HFFc6 (cell line): Measurements from ENCODE around the gene MICA. TPM values are rescaled to one million over a fixed set of nuclear protein-coding genes. Genes with fewer than 3 reads are reported as not detected.

Source experiments
- DNase-seq: peaks from one replicate; pipeline ENCODE4 v3.0.0-alpha.2; 2018
- H3K27ac Mint-ChIP-seq: 2 replicates; pipeline ENCODE4 v1.8.0; 2020; ENCODE audit warnings: mild to moderate bottlenecking, mixed read lengths
- H3K27me3 Mint-ChIP-seq: 2 replicates; pipeline ENCODE4 v1.8.0; 2021; ENCODE audit warnings: mild to moderate bottlenecking, moderate library complexity, mixed read lengths; ENCODE audit not compliant: insufficient read depth
- H3K36me3 Mint-ChIP-seq: 2 replicates; pipeline ENCODE4 v1.8.0; 2021; ENCODE audit warnings: low read depth, mixed read lengths
- H3K4me1 Mint-ChIP-seq: 2 replicates; pipeline ENCODE4 v1.8.0; 2020; ENCODE audit warnings: low read depth, mixed read lengths
- H3K4me3 Mint-ChIP-seq: 2 replicates; pipeline ENCODE4 v1.8.0; 2020; ENCODE audit warnings: mild to moderate bottlenecking, moderate library complexity, mixed read lengths
- H3K9me3 Mint-ChIP-seq: 2 replicates; pipeline ENCODE4 v1.8.0; 2020; ENCODE audit warnings: mild to moderate bottlenecking, mixed read lengths
- CTCF ChIP-seq: fragments of 200-600 bp; sonication (generic); IDR thresholded peaks from 2 replicates; pipeline ENCODE4 v1.5.0; 2021; ENCODE audit warnings: antibody characterized with exemption, mild to moderate bottlenecking
- long read RNA-seq: library from polyadenylated mRNA; unstranded; transcript quantifications from one replicate; pipeline ENCODE4 v2.0.0, GENCODE V29; 2019
- total RNA-seq, 6 experiments: library from RNA; stranded (reverse); fragmentation: NEBNext Ultra II Directional; extraction: Animal tissue kit (Norgen Biotek cat#: 25700); gene quantifications; 2 replicates in 1 of 6; 3 replicates in 5 of 6; pipeline ENCODE4 v1.2.3, GENCODE V29; 2021

The MICA gene
- 10 to 100 TPM; 14.7 to 24.0 (median 17.7) TPM for total RNA-seq
- long read RNA-seq, partial matches to known transcripts, result 9 of 33 reads
- long read RNA-seq, other reads (novel, unspliced or antisense), result 24 of 33 reads

DNA sequence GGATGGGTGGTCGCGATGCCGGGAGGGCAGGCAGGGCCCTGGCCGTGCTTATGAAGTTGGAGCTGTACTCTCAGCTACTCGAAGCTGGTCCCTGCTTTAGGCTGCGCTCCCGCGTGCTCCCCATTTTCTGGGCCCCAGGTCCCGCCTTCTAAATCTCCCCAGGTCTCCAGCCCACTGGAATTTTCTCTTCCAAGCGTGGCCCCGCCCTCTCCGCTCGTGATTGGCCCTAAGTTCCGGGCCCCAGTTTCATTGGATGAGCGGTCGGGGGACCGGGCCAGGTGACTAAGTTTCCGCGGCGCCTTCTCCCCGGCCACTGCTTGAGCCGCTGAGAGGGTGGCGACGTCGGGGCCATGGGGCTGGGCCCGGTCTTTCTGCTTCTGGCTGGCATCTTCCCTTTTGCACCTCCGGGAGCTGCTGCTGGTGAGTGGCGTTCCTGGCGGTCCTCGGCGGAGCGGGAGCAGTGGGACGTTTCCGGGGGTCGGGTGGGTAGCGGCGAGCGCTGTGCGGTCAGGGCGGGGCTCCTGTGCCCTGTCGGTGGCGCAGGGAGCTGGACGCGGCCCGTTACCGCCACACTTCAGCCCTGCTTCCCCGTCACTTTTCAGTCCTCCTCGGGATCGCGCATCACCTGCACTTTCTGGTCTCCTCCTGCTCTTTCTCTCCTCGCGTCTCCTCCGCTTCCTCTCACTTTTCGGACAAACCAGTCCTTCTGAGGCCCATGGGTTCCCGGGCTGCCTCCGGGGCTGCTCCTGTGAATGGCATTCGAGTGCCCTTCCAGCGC is at the start of gene MICA:
TSS of gene MICA (plus strand) at position 313 of the 778 bp plus-strand sequence. CDS start at position 351, 38 bp downstream.
- peak; percentile 88 for DNase-seq
- Mint-ChIP-seq H3K9me3 (no peaks in the 10 kb centered on the region), H3K27me3 (peaks cover 2% of the 10 kb centered on the region), H3K36me3 (peaks cover 10% of the 10 kb centered on the region; the same call in 1 of the 2 replicates), H3K4me3 (peak within 1 kb of the TSS; percentile 89), H3K27ac (peak within 1 kb of the TSS; percentile 77), H3K4me1 (peaks cover 70% of the 10 kb centered on the region)
- no peak; the same call in 1 of the 2 replicates for TF ChIP-seq CTCF

DNA sequence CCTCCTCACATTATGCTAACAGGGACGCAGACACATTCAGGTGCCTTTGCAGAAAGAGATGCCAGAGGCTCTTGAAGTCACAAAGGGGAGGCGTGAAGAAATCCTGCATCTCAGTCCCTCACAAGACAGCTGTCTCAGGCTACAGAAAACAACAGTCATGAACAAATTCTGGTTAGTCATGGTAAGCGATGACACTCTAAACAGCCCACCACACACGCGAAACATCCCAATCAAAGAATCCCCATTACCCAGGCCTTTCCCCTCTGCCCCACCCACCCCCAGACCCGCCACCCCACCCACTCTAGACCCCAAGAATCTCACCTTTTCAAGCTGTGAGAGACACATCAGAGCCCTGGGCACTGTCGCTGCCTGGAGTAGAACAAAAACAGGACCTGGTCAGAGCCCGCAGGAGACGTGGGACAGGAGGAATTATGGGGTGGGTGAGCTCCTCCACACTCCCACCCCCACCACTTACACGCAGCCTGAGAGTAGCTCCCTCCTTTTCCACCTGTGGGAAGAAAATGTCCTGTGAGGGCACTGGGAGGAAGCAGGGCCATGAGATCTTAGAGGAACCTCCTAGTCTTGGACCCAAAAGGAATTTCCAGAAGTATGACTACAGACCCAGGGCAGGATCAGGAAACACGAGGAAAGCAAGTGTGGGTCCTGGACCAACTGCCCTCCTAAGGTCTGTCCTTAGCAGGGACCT is 49.1 kb upstream of the MICA start:
- peaks cover 6% of the 10 kb centered on the region; the same call in 1 of the 2 replicates for H3K4me1 Mint-ChIP-seq
- H3K4me3 Mint-ChIP-seq, result no peak overlapping the region
- no peaks in the 10 kb centered on the region for H3K9me3 Mint-ChIP-seq
- peaks cover 39% of the 10 kb centered on the region for H3K27me3 Mint-ChIP-seq
- TF ChIP-seq CTCF, result no peak
- no peaks in the 10 kb centered on the region for H3K36me3 Mint-ChIP-seq
- DNase-seq, result no peak
- no peak overlapping the region for H3K27ac Mint-ChIP-seq

DNA sequence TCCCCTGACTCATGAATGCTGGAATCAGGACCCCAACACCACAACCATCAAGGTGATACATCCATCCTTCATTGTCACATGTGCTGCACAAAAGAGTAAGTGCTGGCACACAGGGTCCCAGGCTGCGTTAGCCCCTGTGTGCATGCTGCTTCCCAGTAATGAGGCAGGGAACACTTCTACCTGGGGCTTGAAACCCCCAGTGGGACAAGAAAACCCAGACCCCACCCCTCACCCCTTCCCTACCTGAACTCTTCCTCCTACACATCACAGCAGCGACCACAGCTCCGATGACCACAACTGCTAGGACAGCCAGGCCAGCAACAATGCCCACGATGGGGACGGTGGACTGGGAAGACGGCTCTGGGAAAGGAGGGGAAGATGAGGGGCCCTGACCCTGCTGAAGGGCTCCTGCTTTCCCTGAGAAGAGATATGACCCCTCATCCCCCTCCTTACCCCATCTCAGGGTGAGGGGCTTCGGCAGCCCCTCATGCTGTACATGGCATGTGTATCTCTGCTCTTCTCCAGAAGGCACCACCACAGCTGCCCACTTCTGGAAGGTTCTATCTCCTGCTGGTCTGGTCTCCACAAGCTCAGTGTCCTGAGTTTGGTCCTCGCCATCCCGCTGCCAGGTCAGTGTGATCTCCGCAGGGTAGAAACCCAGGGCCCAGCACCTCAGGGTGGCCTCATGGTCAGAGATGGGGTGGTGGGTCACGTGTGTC is 48.4 kb upstream of the MICA start:
- no peaks in the 10 kb centered on the region for H3K36me3 Mint-ChIP-seq
- H3K4me3 Mint-ChIP-seq, result no peak overlapping the region
- H3K4me1 Mint-ChIP-seq, result peaks cover 6% of the 10 kb centered on the region; the same call in 1 of the 2 replicates
- no peak for TF ChIP-seq CTCF
- no peak overlapping the region for H3K27ac Mint-ChIP-seq
- DNase-seq, result no peak
- H3K27me3 Mint-ChIP-seq, result peaks cover 33% of the 10 kb centered on the region
- H3K9me3 Mint-ChIP-seq, result no peaks in the 10 kb centered on the region

DNA sequence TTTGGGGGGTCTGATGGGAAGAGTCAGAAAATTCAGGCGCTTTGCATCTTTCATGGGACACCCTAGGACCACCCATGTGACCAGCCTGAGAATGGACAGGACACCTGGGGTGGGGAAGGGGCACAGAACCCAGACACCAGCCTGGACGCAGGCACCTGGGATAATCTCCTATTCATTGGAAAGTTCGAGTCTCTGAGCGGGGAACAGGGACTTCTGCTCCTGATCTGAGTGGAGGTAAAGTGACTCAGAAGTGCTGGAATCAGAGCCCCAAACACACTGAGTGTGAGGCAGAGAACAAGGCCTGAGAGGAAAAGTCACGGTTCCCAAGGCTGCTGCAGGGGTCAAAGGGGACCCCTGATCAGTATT is 47.8 kb upstream of the MICA start:
- Mint-ChIP-seq H3K27me3 (peaks cover 33% of the 10 kb centered on the region), H3K4me1 (peaks cover 6% of the 10 kb centered on the region; the same call in 1 of the 2 replicates), H3K27ac (no peak overlapping the region), H3K4me3 (peak overlapping the region; percentile 46; the same call in 1 of the 2 replicates), H3K9me3 (no peaks in the 10 kb centered on the region), H3K36me3 (no peaks in the 10 kb centered on the region)
- no peak for DNase-seq
- no peak for TF ChIP-seq CTCF

- DNase-seq, result no peak
- Mint-ChIP-seq H3K4me1 (peaks cover 6% of the 10 kb centered on the region; the same call in 1 of the 2 replicates), H3K27ac (no peak overlapping the region), H3K27me3 (peaks cover 32% of the 10 kb centered on the region), H3K9me3 (0 out of 2 replicates have a peak, but pooled peaks cover 4% of the 10 kb centered on the region), H3K4me3 (peak overlapping the region; percentile 80), H3K36me3 (no peaks in the 10 kb centered on the region)
- TF ChIP-seq CTCF, result no peak
Observed at GRCh38 chr6:31356216-31356945, 47.0 kb upstream of the MICA start.
